Osteoblast (primary cell): ENCODE data around the gene ARSD. TPM values are rescaled to one million over a fixed set of nuclear protein-coding genes. Genes with fewer than 3 reads are reported as not detected.
"Not testable (repeated sequence)": the region's sequence is repeated elsewhere in the genome, so short reads cannot be mapped to it uniquely, and the experiment has no call there.

Experiments used
- DNase-seq: peaks from one replicate; pipeline ENCODE4 v3.0.0; 2011; ENCODE audit warnings: low spot score, mixed read lengths; ENCODE audit not compliant: insufficient read length; ENCODE audit errors: missing footprints
- H2AFZ ChIP-seq: 2 replicates; pipeline ENCODE4 v1.6.0; 2011; ENCODE audit warnings: mild to moderate bottlenecking, low read length
- H3K27ac ChIP-seq: 2 replicates; pipeline ENCODE4 v1.5.1; 2011; ENCODE audit warnings: mild to moderate bottlenecking, low read depth, low read length, moderate library complexity
- H3K27me3 ChIP-seq: 2 replicates; pipeline ENCODE4 v1.6.0; 2012; ENCODE audit warnings: mild to moderate bottlenecking, control low read depth, inconsistent platforms, low read length, moderate library complexity; ENCODE audit not compliant: insufficient read depth
- H3K36me3 ChIP-seq: 2 replicates; pipeline ENCODE4 v1.5.1; 2011; ENCODE audit warnings: mild to moderate bottlenecking, low read length, control low read depth, moderate library complexity; ENCODE audit not compliant: insufficient read depth
- H3K4me1 ChIP-seq: 2 replicates; pipeline ENCODE4 v1.5.1; 2011; ENCODE audit warnings: mild to moderate bottlenecking, low read length, control low read depth, moderate library complexity; ENCODE audit not compliant: insufficient read depth
- H3K4me2 ChIP-seq: 2 replicates; pipeline ENCODE4 v1.6.0; 2011; ENCODE audit warnings: mild to moderate bottlenecking, low read length; ENCODE audit not compliant: insufficient read depth
- H3K4me3 ChIP-seq: fragments of 200-600 bp; sonication (generic); 3 replicates; pipeline ENCODE4 v1.5.1; 2012; ENCODE audit warnings: mild to moderate bottlenecking, low read length, inconsistent platforms; ENCODE audit not compliant: insufficient read depth
- H3K79me2 ChIP-seq: 2 replicates; pipeline ENCODE4 v1.6.0; 2012; ENCODE audit warnings: mild to moderate bottlenecking, low read length, control low read depth, inconsistent platforms; ENCODE audit not compliant: insufficient read depth
- H3K9me3 ChIP-seq: 2 replicates; pipeline ENCODE4 v1.5.1; 2011; ENCODE audit warnings: low read depth, low read length, control low read depth
- H4K20me1 ChIP-seq: 2 replicates; pipeline ENCODE4 v1.6.0; 2012; ENCODE audit warnings: mild to moderate bottlenecking, low read length, control low read depth; ENCODE audit not compliant: insufficient read depth
- total RNA-seq: library from RNA; depleted of rRNA; stranded (reverse); fragments of >200 nt; gene quantifications from 2 replicates; pipeline ENCODE4 v1.2.3, GENCODE V29; 2012
- TF ChIP-seq, protein P1 (sequence below): IDR thresholded peaks from 2 replicates; pipeline ENCODE4 v1.5.1; 2011; ENCODE audit warnings: mild to moderate bottlenecking, low read depth, low read length, moderate library complexity; ENCODE audit errors: extremely low read depth

The ARSD gene
- total RNA-seq, 1 donor = 20.6 TPM

DNA sequence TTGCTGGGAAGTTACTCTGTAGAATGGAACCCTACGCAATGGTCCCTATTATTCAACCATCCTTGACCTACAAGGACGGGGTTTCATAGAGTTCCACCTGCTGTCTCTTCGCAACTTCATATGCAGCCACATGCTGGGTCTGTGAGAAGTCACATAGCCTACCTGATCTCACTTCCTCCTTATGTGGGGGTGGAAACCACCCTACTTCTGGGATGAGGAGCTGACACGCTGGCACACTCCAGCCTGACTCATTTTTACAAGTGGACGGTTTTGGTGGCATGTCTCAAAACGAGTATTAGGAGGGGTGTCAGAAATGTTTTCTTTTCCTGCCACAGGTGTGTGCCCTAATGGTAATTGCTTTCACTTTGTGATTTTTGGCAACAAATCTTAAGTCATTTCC is 36.8 kb upstream of the ARSD start:
- Histone ChIP-seq H3K9me3 (no peaks in the 10 kb centered on the region), H3K36me3 (no peaks in the 10 kb centered on the region), H3K4me2 (no peak overlapping the region), H3K79me2 (no peaks in the 10 kb centered on the region), H4K20me1 (no peaks in the 10 kb centered on the region), H3K27me3 (no peaks in the 10 kb centered on the region), H2AFZ (no peak overlapping the region), H3K27ac (no peak overlapping the region), H3K4me3 (no peak overlapping the region), H3K4me1 (peaks cover 12% of the 10 kb centered on the region)
- TF ChIP-seq, protein P1, sequence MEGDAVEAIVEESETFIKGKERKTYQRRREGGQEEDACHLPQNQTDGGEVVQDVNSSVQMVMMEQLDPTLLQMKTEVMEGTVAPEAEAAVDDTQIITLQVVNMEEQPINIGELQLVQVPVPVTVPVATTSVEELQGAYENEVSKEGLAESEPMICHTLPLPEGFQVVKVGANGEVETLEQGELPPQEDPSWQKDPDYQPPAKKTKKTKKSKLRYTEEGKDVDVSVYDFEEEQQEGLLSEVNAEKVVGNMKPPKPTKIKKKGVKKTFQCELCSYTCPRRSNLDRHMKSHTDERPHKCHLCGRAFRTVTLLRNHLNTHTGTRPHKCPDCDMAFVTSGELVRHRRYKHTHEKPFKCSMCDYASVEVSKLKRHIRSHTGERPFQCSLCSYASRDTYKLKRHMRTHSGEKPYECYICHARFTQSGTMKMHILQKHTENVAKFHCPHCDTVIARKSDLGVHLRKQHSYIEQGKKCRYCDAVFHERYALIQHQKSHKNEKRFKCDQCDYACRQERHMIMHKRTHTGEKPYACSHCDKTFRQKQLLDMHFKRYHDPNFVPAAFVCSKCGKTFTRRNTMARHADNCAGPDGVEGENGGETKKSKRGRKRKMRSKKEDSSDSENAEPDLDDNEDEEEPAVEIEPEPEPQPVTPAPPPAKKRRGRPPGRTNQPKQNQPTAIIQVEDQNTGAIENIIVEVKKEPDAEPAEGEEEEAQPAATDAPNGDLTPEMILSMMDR = no peak
- no peak for DNase-seq

DNA sequence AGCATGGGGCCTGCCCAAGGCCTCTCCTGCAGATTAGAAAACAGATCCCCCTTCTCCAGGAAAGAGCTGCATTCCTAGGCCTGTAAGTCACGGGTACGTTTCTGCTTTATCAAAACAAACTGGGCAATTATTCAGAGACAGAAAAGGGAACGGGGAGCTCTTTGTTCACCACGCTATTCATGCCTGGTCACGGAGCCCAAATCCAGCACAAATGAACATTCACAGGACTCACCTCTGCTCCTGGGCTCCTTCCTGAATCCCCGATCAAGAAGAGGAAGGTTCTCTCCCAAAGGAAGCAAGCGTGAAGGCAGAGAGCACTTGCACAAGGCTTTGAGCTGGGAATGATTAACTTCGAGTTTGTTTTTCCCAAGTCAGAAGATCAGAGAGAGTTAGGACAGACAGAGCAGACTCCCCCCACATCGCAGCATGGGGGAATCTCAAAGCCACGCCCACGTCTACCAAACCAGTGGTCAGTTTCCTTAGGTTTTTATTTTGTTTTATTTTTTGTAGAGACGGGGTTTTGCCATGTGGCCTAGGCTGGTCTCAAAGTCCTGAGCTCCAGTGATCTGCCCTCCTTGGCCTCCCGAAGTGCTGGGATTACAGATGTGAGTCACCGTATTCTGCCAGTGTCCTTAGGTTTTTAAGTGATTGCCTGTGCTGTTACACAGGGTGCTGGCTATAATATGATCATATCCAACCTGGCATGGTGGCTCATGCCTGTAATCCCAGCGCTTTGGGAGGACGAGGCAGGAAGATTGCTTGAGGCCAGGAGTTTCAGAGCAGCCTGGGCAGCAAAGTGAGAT is 35.1 kb upstream of the ARSD start:
- not testable (repeated sequence) for H4K20me1 ChIP-seq, H3K79me2 ChIP-seq, H3K27me3 ChIP-seq, H3K4me3 ChIP-seq, H3K36me3 ChIP-seq, H3K9me3 ChIP-seq
- Histone ChIP-seq H3K27ac (peak overlapping the region; percentile 83), H3K4me1 (peaks cover 12% of the 10 kb centered on the region), H3K4me2 (peak overlapping the region; percentile 51), H2AFZ (peak overlapping the region; percentile 94)
- peak; percentile 69 for DNase-seq

- not testable (repeated sequence) for H3K4me3 ChIP-seq, H3K9me3 ChIP-seq, H3K27ac ChIP-seq, H2AFZ ChIP-seq, H4K20me1 ChIP-seq, H3K4me2 ChIP-seq, DNase-seq, H3K27me3 ChIP-seq, H3K79me2 ChIP-seq, H3K36me3 ChIP-seq
- peaks cover 12% of the 10 kb centered on the region for H3K4me1 ChIP-seq
Measured at GRCh38 chrX:2963449-2963848, 34.3 kb upstream of the ARSD start.

GRCh38 chrX:2962381-2962780 is 33.2 kb upstream of the ARSD start:
- Histone ChIP-seq H4K20me1 (no peaks in the 10 kb centered on the region), H3K36me3 (no peaks in the 10 kb centered on the region), H3K4me1 (peaks cover 7% of the 10 kb centered on the region), H3K9me3 (no peaks in the 10 kb centered on the region), H3K27me3 (no peaks in the 10 kb centered on the region), H3K4me3 (no peak overlapping the region), H3K27ac (no peak overlapping the region), H2AFZ (no peak overlapping the region), H3K4me2 (no peak overlapping the region), H3K79me2 (no peaks in the 10 kb centered on the region)
- TF ChIP-seq, protein P1 = no peak
- no peak for DNase-seq

DNA sequence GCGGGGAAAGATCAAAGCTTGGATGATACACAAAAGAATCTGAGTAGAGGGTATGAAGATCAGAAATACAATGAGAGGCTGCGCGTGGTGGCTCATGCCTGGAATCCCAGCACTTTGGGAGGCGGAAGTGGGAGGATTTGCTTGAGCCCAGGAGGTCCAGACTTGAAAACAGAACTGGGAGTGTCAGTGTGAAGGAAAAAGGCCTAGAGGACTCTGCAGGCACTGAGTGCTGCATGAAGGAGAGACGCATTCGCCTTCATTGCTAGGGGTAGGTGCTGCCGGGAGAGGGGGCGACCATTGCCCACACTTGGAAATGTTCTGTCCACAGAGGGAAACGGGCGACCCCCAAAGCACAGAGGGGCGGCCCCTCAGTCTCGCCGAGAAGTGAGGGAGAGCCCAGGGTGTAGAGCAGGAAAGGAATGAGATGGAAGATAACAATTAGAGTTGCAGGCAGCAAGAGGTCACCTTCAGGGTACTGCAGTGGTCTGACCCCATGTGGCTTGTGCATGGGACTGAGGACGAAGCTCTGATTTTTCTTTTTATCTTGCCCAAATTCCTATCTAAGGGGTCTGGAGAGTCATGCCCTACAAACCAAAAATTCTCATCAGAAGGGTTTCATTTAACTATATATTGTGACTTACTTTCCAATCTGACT is 31.8 kb upstream of the ARSD start:
- Histone ChIP-seq H3K4me1 (peaks cover 7% of the 10 kb centered on the region), H3K36me3 (no peaks in the 10 kb centered on the region), H3K4me3 (no peak overlapping the region), H3K79me2 (no peaks in the 10 kb centered on the region), H2AFZ (no peak overlapping the region), H3K27ac (no peak overlapping the region), H3K9me3 (no peaks in the 10 kb centered on the region), H4K20me1 (no peaks in the 10 kb centered on the region), H3K4me2 (no peak overlapping the region), H3K27me3 (no peaks in the 10 kb centered on the region)
- no peak for DNase-seq
- TF ChIP-seq, protein P1 = no peak
